ENCODE data around the gene ESR2.
A peak's percentile ranks its signal among the peaks of the same experiment; 100 is the strongest.
"Not testable (repeated sequence)": the region's sequence is repeated elsewhere in the genome, so short reads cannot be mapped to it uniquely, and the experiment has no call there.

The ESR2 gene

DNA sequence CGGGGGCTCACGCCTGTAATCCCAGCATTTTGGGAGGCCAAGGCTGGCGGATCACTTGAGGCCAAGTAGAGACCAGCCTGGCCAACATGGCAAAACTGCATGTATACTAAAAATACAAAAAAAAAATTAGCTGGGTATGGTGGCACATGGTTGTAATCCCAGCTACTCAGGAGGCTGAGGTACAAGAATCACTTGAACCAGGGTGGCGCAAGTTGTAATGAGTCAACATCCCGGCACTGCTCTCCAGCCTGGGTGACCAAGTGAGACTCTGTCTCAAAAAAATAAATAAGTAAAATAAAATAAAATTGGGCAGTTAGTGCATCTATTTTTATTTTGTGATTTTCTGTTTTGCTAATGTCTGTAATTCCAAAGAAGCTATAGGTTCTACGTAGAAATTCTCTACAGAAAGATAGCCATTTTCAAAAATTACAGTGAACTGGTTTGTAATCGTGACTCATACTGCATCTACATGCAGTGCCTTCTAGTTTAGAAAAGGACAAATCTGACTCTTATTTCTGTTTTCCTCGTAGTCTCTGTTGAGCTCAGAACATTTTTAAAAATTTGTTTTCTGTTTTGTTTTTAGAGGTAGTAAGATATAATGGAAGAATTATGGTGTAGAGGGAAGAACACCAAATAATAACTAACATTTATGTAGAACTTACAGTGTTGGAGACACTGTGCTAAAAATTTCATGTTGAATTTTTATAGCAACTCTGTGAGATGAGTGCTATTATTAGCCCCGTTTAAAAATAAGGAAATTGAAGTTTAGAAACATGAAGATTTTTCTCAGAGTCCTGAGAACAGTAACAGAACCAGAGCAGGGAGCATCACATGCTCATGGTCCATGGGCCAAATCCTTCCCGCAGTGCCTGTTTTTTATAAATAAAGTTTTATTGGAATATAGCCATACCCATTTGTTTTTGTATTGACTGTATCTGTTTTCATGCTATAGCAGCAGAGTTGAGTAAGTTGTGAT is 240.2 kb downstream of the ESR2 start:
- FAIRE-seq (no peak), DNase-seq (ENCODE audit: insufficient read length, low spot score) (no peak)

DNA sequence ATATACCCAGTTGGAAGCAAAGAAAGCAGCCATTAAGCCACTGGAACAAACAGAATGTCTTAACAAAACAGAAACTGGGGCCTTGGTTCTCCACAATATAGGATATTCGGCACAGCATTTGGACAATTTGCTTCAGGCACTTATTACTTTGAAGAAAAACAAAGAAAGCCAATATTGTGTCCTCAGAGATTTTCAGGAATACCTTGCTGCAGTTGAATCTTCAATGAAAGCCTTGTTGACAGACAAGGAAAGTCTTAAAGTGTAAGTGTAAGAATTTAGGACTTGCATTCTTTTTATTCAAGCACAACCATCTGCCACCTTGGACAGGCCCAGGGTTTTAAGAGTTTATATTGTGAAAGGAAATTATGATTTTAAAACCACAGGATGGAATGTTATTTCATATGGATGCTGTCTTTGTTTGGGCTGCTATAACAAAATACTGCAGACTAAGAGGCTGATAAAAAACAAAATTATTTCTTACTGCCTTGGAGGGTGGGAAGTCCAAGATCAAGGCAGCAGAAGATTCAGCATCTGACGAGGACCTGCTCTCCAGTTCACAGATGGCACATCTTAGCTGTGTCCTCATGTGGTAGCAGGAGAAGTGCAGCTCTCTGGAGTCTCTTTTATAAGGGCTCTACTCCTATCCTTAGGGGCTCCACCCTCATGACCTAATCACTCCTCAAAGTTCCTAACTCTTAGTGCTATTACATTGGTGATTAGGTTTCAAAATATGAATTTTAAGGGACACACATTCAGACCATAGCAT is 244.4 kb downstream of the ESR2 start:
- DNase-seq (ENCODE audit: insufficient read length, low spot score) (no peak), FAIRE-seq (no peak)

DNA sequence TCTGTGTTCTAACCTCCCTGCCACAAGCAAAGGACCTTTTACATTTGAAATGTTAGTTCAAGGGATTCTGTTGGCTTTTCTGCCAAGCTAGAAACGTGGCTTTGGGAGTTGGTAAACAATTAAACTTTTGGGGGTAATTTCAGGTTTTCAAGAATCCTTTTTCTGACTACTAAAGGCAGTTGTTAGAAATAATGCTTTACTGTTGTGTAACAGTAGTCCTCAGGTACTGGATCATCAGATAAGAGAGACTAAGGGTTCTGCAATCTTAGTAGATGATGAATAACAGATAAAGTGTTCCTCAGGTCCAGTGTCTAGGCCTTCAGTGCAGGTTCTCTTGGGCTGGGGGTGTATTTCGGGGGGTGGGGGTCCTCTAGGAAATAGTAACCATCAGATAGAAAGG is 249.1 kb downstream of the ESR2 start:
- FAIRE-seq (no peak), DNase-seq (ENCODE audit: insufficient read length, low spot score) (no peak)

- FAIRE-seq, result not testable (repeated sequence)
Observed at GRCh38 chr14:64043296-64043695, 250.9 kb downstream of the ESR2 start.

DNA sequence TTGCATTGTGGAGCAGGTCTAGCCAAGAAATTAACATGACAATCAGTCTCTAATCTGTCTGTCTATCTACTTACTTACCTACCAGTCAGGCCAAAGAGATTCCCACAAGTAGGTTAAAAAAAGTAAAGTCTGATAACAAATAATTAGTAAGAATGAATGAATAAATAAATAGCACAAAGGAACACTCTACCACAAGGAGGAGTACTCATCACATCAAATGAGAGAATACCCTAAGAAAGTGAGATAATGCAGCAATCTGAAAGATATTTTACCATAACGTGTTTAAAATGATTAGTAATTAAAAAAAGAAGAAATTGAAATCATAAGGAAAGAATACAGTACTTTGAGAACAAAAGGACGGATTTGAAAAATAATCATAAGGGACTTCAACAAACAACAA is 254.1 kb downstream of the ESR2 start:
- DNase-seq (ENCODE audit: insufficient read length, low spot score) (no peak), FAIRE-seq (peak; percentile 14)

More at GRCh38 chr14:64043296-64043695, 250.9 kb downstream of the ESR2 start:
- not testable (repeated sequence) for DNase-seq (ENCODE audit: insufficient read length, low spot score)

DNA sequence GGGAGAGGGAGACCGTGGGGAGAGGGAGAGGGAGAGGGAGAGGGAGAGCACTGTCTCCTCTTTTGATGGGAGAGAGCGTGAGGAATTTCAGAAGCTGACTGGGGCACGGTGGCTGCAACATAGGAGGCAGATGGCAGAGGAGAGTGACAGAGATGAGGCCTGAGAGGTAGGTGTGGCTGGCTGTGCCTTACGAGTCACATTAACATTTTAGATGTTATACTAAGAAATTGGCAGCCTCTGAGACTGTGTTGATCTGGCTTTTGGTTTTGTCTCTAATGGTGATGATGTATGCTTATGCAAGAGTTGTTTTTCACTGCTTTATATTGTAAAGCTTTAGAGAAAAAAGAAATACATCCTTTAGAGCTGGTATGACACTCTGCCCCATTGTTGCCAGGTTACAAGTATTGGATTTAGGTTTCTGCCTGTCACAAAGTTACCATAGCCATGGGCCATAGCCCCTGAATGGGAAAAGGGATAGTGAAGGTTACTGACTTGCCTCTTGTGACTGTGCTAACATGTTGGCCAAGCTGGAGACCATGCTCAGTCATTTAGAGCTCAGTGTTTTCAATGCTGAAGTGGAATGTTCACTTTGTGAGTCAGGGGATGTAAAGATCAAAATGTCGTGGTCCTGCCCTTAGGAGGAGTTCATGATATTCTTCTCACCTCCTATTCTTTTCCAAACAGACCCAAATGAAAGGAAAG is 255.2 kb downstream of the ESR2 start:
- FAIRE-seq (no peak), DNase-seq (ENCODE audit: insufficient read length, low spot score) (no peak)

GRCh38 chr14:64037869-64038745 is 256.1 kb downstream of the ESR2 start:
- DNase-seq (ENCODE audit: insufficient read length, low spot score); FAIRE-seq: not testable (repeated sequence)

DNA sequence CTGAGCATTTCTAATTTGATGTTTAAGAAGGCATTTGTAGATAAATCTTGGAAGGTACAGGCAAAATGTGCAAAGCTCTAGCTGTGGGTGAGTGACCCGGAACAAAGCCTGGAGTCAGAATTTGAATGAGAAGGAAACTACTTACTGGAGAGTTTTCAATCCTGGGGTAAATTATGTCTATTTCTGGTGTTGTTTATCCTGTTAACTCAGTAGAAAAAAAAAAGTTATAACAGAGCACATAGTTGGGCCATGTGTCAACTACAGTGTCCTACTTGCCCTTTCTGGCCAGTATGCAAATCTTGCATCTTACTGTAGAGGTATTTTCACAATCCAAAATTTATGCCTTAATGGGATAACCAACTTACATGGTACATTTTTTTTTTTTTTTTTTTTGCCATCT is 259.0 kb downstream of the ESR2 start:
- FAIRE-seq (no peak), DNase-seq (ENCODE audit: insufficient read length, low spot score) (no peak)

Data from GM19239 (cell line).